ENCODE results near the gene SLC35D1.

DNA sequence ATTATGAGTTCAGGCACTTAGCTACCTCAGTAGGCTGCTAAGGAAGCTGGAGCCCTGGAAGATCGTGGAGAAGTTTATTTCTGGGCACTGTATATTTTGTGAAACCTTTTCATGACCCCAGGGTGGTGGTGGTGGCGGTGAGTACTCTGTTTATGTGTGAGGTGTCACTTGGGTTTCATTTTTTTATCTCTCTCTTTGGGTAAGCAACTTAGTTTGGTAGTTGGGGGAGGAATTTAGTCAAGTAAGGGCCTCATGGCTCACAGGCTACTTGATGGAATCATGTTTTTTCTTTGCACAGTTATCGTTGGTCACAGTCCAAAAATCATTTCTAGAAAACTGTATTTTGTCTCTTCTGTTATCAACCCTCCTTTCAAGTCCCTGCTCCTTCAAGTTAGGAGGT lies 46.9 kb upstream of the SLC35D1 start:
- TF ChIP-seq POLR2A (IDR thresholded peaks at IDR 0.05; ENCODE audit: low read depth, low read length) (no peak), TAF1 (IDR thresholded peaks at IDR 0.05; ENCODE audit: borderline replicate concordance, low read depth, low read length) (no peak)

All from GM12892 (cell line).